Measurements from ENCODE around the gene LMBR1. TPM values are rescaled to one million over a fixed set of nuclear protein-coding genes. Genes with fewer than 3 reads are reported as not detected.

LMBR1 gene
- total and polyA plus RNA-seq, 2 of the 4 experiments (the other 2 are of a cell fraction), result 11.9 to 19.9 TPM

- intact Hi-C loops (cut with micrococcal nuclease), result loop anchor here (1.0 to 2.0 kb wide), 3 partner anchors 949 to 968 kb away; no protein-coding TSS in a partner anchor
- ChIA-PET CTCF (no interaction called here), POLR2A (ENCODE audit: unreplicated experiment) (no interaction called here)
- no TSS peak for BruUV-seq (replicated peaks)
- no peaks in the 10 kb centered on the region for H3K36me3 ChIP-seq (ENCODE audit: control insufficient read depth, insufficient read depth, low read length)
- no peak overlapping the region for H2AK5ac ChIP-seq (ENCODE audit: low read depth, low read length)
- no peaks in the 10 kb centered on the region for H3K79me1 ChIP-seq (ENCODE audit: low read depth in 1 of 2, low read length in 2 of 2)
- no peaks in the 10 kb centered on the region for H4K20me1 ChIP-seq (ENCODE audit: insufficient read depth, low read length)
- H3K18ac ChIP-seq (ENCODE audit: low read depth, low read length), result no peak overlapping the region
- in situ Hi-C loops (cut with MboI; ENCODE audit: low sequenced_read_pairs), result no loop called here
- no peak overlapping the region for H3K9ac ChIP-seq (ENCODE audit: low read depth, low read length)
- DNase-seq (no peak), ATAC-seq (ENCODE audit: low read depth) (no peak)
- no peak overlapping the region for H4K5ac ChIP-seq (ENCODE audit: low read depth, low read length)
- 0 out of 2 replicates have a peak, but pooled peaks cover 3% of the 10 kb centered on the region for H3K9me1 ChIP-seq (ENCODE audit: insufficient read depth, low read length)
- H3K56ac ChIP-seq (ENCODE audit: extremely low read depth, insufficient read depth, low read length), result no peak overlapping the region
- no peak overlapping the region for H2BK5ac ChIP-seq (ENCODE audit: low read depth, low read length, poor library complexity, severe bottlenecking)
- H3K14ac ChIP-seq (replicated peaks; ENCODE audit: low read depth, low read length), result no peak overlapping the region
- dilution Hi-C loops (cut with HindIII; ENCODE audit: low sequenced_read_pairs, unreplicated experiment), result no loop called here
- no peaks in the 10 kb centered on the region for H3K4me1 ChIP-seq (ENCODE audit: control insufficient read depth, insufficient read depth, low read length)
- H3K4ac ChIP-seq (ENCODE audit: low read depth, low read length), result no peak overlapping the region
- no CpG with 5 or more reads among the region's 3 CpGs for WGBS, 2 experiments (ENCODE audit: extremely low coverage in 2 of 2, insufficient read length in 1 of 2)
- H4K8ac ChIP-seq (ENCODE audit: low read depth in 2 of 2, low read length in 2 of 2), result no peak overlapping the region
- H3K4me2 ChIP-seq (ENCODE audit: low read depth, low read length), result no peak overlapping the region
- TF ChIP-seq SMC3 (IDR thresholded peaks at IDR 0.05; ENCODE audit: low read depth, low read length) (no peak), MXI1 (IDR thresholded peaks at IDR 0.05; ENCODE audit: borderline replicate concordance, low read depth, low read length) (no peak), NFE2L2 (IDR thresholded peaks at IDR 0.05; ENCODE audit: low read depth, low read length) (no peak), USF2 (IDR thresholded peaks at IDR 0.05; ENCODE audit: low read depth, low read length) (no peak), RFX5 (IDR thresholded peaks at IDR 0.05; ENCODE audit: low read depth, low read length) (no peak), RCOR1 (IDR thresholded peaks at IDR 0.05; ENCODE audit: insufficient replicate concordance, low read length) (no peak), MAFK (IDR thresholded peaks at IDR 0.05; ENCODE audit: low read depth, low read length) (no peak), CHD1 (IDR thresholded peaks at IDR 0.05; ENCODE audit: low read depth, low read length) (no peak)
- no peak overlapping the region for H2BK20ac ChIP-seq (ENCODE audit: low read depth, low read length)
- H2AFZ ChIP-seq (replicated peaks; ENCODE audit: low read length, poor library complexity), result no peak overlapping the region
- H3K4me3 ChIP-seq (ENCODE audit: insufficient read depth, low read depth, low read length), result no peak overlapping the region
- no peak overlapping the region for H4K91ac ChIP-seq (ENCODE audit: insufficient read depth, low read depth, low read length)
- no peak overlapping the region for H3K27ac ChIP-seq (ENCODE audit: insufficient read depth, low read length)
- no peak overlapping the region for H2AK9ac ChIP-seq (replicated peaks; ENCODE audit: low read depth, low read length, poor library complexity)
- H2BK120ac ChIP-seq (ENCODE audit: low read depth, low read length), result no peak overlapping the region
- peaks cover under 1% of the 10 kb centered on the region; the same call in 1 of the 2 replicates for H3K9me3 ChIP-seq (ENCODE audit: control insufficient read depth, insufficient read depth, low read length)
- H2BK15ac ChIP-seq (ENCODE audit: low read depth, low read length), result no peak overlapping the region
- no peaks in the 10 kb centered on the region for H3K27me3 ChIP-seq (ENCODE audit: control insufficient read depth, insufficient read depth, low read length)
- no peak overlapping the region for H3K23ac ChIP-seq (ENCODE audit: low read depth, low read length)
Measured at GRCh38 chr7:156764766-156765165, 128.2 kb downstream of the LMBR1 start.

All from IMR-90 (cell line).